Activated T-cell treated with anti-CD3 and anti-CD28 coated beads for 48 hours (primary cell): ENCODE results near the gene STK32A.
"Not testable (repeated sequence)": the region's sequence is repeated elsewhere in the genome, so short reads cannot be mapped to it uniquely, and the experiment has no call there.

Experiments
- DNase-seq: peaks from one replicate; pipeline ENCODE4 v3.0.0-alpha.2; 2020; ENCODE audit warnings: low read depth

Gene STK32A

GRCh38 chr5:147346006-147346561, 111.3 kb downstream of the STK32A start:
- no peak for DNase-seq

GRCh38 chr5:147348046-147348445, 113.2 kb downstream of the STK32A start:
- DNase-seq, result no peak

GRCh38 chr5:147348451-147348850, 113.6 kb downstream of the STK32A start:
- no peak for DNase-seq

DNA sequence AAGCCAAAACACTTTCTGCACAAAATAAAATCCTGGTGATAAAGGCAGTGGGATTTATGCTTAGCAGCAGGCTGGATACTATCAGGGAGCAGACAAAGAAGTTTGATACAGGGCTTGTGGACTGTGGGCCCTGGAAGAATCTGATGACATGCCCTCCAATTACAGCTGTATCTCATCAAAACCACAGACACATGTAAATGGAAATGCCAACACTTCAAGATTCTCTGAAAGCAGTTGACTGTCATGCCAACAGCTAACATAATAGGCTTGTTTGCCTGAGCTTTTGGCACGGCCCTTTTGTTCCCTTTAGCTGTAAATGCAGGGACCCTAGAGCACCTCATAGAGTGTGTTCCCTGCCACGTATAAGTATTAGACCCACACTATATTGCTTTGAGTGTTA, 114.4 kb downstream of the STK32A start:
- no peak for DNase-seq

DNA sequence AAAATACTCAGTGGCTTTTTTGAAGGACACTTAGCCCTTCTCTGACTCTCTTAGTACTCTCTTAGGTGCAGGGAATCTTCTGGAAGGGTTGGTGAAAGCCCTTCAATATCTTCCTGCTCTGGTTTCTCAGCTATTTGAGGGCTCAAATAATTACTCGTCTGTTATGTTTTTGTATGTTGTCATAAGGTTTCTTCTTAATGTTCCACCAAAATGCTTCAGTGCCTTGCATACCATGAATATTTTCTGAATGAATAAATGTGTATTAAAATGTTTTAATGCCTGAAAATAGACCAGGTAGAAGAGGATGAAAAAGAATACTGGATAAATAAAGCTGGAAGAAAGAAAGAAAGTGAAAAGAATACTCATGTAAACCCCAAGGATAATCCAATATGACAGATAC, 124.3 kb downstream of the STK32A start:
- no peak for DNase-seq

- DNase-seq, result no peak
Observed at GRCh38 chr5:147359581-147359980, 124.8 kb downstream of the STK32A start.

DNA sequence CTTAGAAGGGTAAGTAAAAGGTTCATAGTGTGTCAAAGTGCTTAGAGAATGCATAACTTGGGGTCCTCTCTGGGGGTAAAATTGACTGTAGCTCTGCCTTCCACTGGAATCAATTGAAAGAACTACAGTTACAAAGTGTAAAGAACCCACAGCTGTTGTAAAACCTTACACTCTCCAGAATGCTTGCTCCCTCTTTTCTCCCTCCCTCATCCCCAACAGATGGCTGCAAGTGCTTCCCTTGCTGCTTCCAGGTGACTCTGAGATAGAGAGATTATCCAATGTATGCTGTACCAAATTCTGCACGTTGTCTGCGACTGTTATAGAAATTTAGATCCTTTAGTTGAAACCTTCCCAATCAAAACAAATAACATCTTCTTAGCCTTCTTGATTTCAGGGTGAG, 126.0 kb downstream of the STK32A start:
- no peak for DNase-seq

- no peak for DNase-seq
Observed at GRCh38 chr5:147361441-147362175, 126.8 kb downstream of the STK32A start.

GRCh38 chr5:147367381-147367780, 132.6 kb downstream of the STK32A start:
- not testable (repeated sequence) for DNase-seq

DNA sequence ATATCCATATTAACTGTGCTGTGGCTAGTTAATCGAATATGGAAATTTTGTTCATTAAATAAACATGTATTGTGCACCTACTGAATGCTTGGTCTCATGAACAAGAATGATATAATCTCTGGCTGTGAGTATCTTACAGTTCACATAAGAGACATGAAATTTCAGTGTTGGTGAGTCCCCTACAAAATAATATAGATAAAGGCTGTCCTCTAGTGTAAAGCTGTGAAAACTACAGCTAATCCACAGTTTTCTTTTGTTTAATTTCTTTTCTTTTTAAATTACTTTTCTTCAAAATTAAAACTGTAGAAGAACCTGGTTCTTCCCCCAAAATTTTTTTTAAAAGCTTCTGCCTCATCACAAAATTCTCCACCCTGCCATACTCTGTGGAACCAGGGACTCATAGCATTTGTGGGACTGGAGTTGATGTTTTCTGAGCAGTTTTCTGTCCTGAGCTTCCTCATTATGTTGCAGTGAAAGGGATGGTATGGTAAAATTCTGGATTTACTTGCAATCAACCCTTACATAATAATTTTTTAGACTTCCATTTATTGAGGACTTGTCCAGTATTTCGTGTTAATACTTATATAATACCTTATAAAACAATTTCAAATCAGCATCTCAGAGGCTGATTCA, 135.0 kb downstream of the STK32A start:
- no peak for DNase-seq

DNA sequence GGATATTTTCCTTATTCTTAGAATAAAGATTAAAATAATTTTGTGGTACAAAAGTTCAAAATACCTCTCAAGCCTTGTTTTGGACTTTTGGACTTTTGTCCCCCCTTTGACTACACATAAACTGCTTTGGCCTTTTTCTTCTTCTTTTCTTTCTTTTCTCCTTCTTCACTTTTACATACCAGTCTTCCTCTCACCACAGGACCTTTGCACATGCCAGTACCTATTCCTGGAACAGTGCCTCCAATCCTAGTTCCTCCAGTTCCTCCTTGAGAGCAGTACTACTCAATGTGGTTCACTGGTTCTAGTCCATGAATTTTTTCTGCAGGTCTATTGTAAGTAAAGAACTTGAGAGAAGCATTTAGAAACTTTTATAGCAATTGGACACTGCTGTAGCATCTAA, 136.5 kb downstream of the STK32A start:
- no peak for DNase-seq

DNA sequence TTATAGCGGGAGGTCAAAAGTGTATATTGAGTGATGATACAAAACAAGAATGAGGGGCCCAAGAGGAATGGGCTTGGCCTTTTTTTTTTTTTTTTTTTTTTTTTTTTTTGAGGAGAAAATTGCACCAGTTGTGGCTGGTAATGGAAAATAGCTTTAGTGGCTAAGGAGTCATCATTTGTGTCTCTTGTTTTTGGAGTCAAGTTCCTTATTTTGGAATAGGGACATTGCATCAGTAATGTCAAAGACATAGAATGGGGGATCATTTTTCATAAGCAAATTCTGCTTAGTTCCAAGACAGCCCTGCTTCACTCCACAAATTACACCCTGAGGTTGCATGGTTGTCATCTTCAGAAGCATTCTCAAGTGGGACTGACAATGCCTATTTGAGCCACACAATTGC, 137.4 kb downstream of the STK32A start:
- DNase-seq, result no peak

DNA sequence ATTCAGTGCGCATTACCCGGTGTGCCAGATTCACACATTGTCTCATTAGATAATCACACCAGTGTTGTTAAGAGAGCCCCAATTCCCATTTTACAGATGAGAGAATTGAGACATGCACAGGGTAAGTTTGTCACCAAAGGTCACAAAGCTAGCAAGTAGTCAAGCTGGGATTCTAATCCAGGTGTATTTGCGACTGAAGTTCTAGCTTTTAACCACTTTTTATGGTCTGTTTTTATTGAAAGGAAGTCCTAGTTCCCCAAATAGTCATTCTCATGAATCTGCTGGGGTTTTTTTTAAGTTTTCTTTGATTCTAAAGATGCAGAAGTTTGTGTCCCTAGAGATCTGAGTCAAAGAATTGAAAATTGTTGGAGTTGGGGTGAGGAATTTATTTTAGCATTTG, 138.5 kb downstream of the STK32A start:
- DNase-seq, result no peak

GRCh38 chr5:147375151-147375550, 140.3 kb downstream of the STK32A start:
- DNase-seq, result no peak

- no peak for DNase-seq
Observed at GRCh38 chr5:147377682-147378081, 142.9 kb downstream of the STK32A start.

DNA sequence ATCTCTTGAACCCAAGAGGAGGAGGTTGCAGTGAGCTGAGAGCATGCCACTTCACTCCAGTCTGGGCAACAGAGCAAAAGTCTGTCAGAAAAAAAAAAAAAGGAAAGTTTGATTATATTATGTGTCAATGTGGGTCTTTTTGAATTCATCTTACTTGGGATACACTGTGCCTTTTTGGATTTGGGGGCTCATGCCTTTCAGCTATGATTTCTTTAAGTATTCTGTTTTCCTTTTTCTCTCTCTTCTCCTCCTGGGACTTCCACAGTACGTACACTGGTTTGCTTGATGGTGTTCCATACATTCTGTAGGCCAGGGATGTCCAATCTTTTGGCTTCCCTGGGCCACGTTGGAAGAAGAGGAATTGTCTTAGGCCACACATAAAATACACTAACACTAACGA, 146.7 kb downstream of the STK32A start:
- no peak for DNase-seq

- DNase-seq, result no peak
Observed at GRCh38 chr5:147382776-147383175, 147.9 kb downstream of the STK32A start.

- DNase-seq, result no peak
Observed at GRCh38 chr5:147384346-147385193, 149.7 kb downstream of the STK32A start.

DNA sequence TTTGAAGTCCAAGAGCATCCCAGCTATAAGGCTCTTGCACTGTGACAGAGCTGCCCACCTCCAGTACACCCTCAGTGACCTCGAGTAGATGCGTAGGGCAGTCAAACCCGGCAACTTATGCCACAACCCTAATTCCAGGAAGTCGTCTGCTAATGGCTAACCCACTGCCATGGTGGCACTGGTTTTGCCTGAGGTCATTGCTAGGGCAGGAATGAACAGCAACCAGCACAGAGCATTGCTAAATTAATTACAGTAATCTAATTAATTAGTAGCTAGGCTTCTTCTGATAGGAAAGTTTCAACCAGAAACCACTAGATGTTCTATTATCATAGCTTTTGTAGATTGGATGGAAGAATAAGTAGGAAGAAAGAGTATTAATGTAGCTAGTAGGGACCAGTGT, 152.3 kb downstream of the STK32A start:
- no peak for DNase-seq

DNA sequence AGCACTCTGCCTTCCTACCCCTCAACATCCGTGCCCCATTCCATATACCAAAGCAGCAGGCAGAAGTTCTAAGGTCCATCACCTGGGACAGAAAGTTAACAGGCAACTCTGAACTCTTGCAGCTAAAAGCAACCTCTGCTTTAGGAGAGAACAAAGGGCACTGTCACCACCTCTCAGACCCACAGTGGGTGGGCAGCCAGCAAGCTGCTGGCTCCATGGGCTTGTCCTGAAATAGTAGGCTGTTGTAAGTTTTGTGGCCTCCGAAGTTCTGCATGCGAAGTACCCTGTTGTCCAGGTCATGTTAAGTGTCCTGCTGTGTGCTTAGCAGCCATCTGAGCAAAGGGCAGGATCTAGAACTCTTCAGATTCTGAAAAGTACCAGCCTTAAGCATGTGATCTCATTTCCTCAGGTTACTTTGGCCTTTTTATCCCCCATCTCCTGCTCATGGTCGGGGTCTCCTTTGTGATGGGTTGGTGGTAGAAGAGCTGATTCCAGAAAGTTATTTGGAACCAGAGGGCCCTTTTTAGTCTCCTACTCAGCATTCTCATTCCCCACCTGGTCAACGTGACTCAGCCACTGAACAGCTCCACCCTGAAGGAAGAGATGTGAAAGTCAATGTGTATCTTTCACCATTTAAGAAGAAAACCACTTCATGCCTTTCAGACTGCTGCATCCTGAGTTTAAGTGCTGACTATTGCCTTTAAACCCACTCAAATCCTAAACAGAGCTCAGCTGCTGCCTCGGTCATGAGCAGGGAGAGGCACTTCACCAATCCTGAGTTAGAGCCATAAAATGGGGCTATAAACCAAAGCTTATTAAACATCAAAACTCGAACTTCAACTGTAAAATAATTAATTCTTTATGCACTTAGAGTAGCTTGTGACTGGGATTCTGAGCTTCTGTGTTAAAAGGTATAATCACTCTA, 153.6 kb downstream of the STK32A start:
- no peak for DNase-seq

GRCh38 chr5:147390654-147391225, 155.9 kb downstream of the STK32A start:
- no peak for DNase-seq
